Activated naive CD4-positive, alpha-beta T cell treated with anti-CD3 and anti-CD28 coated beads, Interleukin-2, amount 50 U/mL, for 16 hours (primary cell): ENCODE measurements around the gene NDUFAF3.

Experiments
- DNase-seq: peaks from one replicate; pipeline ENCODE4 v3.0.0-alpha.2; 2020

NDUFAF3 gene

DNA sequence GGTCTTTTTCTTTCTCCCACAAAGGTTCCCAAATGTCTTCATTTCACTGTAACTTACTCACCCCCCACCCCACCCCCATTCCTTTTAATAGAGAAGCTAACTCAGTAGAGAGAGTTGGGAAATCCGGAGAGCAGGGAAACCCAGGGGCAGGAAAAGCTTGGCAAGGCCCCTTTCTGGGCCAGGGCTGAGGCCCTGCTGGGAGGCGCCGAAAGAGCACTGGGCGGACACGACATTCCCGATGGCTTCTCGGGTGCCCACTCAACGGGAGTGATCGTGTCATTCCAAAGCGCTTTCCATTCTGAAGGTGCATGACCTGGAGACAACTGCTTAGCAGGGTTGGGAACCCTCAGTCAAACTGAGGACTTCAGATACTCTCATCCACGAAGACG, 2.0 kb upstream of the NDUFAF3 start:
- no peak for DNase-seq

DNA sequence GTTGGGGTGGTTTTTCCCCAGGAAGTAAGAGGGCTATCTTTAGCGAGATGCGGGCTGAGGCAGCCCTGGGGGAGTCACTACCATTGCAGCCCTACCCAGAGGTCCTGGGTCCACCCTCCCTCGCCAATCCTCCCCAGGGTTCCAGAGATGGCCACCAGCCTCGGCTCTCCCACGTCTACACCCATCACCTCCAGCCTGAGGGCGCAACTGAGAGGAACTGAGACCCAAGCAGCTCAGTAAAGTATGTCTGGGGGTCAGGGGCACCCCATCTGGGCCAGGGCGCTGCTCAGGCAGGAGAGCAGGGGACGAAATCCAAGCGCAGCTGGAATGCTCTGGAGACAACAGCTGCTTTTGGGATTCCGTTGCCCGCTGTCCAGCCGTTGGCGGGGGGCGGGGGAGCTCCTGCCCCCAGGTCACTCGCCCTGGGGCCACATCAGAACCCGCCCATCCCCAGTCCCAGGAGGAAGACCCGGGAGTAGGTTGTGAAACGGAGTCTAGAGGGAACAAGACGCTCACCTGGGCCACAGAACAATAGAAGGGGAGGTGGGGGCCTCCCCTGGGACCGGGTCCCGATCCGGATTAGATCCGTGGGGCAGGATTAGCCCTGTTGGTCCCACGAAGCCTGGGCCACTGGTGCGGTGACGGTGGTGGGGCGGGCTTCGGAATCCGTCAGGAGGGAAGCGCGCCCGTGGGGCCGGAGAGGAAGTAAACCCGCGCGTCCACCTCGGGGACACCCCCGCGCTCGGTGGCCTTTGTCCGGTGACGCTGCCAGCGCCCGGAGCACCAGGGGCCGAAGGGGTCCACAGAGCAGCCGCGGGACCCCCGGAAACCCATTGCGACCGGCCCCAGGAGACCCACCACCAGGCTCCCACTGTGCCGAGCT, 1.4 kb upstream of the NDUFAF3 start:
- DNase-seq = no peak

GRCh38 chr3:49021213-49021812, 608 bp upstream of the NDUFAF3 start:
- DNase-seq = peak; percentile 99

DNA sequence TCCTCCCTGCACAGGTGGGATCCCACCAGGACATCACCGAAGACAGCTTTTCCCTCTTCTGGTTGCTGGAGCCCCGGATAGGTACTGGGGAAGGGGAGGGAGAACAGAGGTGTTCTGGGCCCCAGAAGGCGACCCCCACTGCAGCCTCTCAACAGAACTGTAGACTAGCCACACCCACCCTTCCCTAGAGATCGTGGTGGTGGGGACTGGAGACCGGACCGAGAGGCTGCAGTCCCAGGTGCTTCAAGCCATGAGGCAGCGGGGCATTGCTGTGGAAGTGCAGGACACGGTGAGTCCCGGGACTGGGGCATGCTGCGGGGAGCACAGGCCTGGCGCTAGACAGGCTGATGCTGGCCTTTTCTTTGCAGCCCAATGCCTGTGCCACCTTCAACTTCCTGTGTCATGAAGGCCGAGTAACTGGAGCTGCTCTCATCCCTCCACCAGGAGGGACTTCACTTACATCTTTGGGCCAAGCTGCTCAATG, 809 bp downstream of the NDUFAF3 start:
- no peak for DNase-seq

- DNase-seq = no peak
Observed at GRCh38 chr3:49023775-49024174, 1.9 kb downstream of the NDUFAF3 start.

- no peak for DNase-seq
Observed at GRCh38 chr3:49024449-49024848, 2.5 kb downstream of the NDUFAF3 start.

- no peak for DNase-seq
Observed at GRCh38 chr3:49025005-49025792, 3.3 kb downstream of the NDUFAF3 start.

- DNase-seq = no peak
Observed at GRCh38 chr3:49025793-49026520, 4.0 kb downstream of the NDUFAF3 start.

DNA sequence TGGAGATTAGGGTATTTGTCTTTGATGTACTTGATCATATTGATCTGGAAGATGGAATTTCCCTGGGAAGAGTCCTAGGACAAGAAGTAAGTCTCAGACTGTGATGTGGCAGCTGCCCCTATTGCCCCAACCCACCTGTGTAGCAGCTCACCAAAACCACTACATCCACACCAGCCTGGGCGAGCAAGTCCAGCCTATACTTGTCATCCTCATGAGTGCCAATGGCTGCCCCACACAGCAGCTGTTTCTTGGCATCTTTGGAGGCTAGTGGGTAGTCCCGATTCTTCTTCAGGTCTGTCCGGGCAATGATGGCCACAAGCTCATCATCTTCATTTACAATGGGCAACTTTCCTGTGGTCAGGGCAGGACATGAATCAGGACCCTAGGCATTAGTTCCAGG, 4.6 kb downstream of the NDUFAF3 start:
- no peak for DNase-seq

GRCh38 chr3:49027634-49028033, 5.7 kb downstream of the NDUFAF3 start:
- no peak for DNase-seq

DNA sequence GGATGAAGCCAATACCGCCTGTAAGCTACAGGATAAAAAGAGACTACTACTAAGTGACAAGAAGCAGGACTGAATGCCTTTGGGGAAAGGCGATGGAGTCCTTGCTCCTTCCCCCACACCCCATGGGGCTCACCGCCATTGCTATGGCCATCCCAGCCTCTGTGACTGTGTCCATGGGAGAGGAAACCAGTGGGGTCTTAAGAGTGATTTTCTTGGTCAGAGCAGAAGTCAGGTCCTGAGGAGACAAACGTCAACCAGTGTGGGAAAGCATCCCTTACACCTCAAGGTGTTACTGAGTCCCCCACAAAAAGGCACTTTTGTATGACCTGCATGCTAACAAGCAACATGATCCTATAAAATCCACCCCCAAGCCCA, 6.4 kb downstream of the NDUFAF3 start:
- DNase-seq = no peak

DNA sequence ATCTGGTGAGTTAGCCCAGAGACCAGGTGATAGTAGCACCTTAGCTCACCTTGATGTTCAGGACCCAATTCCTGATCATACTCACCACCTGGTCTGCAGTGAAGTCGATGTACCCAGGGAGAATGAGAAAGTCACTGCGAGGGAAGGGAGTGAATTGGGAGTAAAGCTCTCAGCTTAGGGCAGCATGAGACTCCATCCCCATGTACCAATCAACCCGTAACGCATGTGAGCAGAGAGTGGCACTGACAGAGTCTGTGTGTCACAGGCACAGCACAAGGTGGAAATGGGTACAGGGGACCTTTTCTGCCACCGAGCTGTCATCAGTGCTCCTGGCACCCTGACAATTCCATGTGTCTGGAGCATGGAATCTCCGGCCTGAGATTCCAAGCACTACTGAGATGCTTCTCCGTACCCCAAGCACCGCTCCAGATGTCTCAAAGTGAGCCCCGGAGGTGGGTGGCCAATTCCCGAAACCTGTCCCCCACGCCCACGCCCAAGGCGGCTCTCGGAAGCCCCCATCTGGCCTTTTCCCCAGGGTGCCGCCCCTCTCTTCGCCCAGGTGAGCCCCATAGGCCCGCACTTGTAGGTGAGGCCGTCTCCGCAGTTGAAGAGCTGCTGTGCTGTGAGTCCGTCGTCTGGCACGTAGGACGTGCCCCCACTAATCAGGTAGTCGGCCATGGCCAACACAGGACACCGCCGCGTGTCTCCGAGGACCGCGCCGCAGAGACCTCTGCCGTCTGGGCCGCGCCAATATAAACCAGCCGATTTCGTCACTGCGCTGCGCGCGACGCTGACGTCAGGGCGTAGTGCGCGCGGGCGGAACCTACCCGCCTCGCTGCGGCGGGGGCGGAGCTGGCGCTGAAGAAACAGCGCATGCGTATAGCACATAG, 7.0 kb downstream of the NDUFAF3 start, which contains the start of gene IMPDH2:
Gene IMPDH2 (minus strand): TSS at position 726 of the 890 bp plus-strand sequence. CDS start 48 bp downstream, at position 678.
- peak; percentile 94 for DNase-seq

DNA sequence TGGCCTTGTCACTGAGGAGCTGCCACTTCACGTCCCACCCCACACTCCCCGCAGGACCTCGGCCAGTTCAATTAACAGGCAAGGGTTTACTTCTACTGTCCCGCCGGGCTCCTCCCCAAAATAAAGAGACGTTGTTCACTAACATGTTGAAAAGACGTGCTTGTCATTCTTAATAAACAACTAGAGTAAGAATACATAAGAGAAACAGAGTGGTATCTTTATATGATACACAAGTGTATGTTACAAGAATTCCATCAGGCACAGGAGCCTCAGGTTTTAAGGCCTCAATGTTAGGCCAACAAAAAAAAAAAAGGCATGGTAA, 7.6 kb downstream of the NDUFAF3 start:
- DNase-seq = no peak

DNA sequence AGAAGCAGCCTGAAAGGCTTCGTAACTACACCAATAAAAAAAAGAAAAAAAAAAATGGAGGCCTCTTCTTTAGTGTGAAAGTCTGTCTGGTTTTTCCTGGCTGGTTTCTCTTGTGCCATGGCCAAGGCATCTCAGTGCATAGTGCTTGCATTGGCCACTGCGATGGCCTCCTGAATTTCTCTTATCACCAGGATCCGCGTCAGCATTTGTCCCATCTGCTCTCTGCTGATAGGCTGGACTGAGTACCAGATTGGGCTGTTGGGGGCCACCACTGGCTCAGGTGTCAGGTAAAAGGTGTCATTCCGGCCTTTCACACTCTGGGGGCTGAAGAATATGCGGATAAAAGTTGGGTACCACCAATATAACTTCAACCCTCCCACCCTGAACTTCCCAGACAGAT, 8.4 kb downstream of the NDUFAF3 start:
- no peak for DNase-seq

DNA sequence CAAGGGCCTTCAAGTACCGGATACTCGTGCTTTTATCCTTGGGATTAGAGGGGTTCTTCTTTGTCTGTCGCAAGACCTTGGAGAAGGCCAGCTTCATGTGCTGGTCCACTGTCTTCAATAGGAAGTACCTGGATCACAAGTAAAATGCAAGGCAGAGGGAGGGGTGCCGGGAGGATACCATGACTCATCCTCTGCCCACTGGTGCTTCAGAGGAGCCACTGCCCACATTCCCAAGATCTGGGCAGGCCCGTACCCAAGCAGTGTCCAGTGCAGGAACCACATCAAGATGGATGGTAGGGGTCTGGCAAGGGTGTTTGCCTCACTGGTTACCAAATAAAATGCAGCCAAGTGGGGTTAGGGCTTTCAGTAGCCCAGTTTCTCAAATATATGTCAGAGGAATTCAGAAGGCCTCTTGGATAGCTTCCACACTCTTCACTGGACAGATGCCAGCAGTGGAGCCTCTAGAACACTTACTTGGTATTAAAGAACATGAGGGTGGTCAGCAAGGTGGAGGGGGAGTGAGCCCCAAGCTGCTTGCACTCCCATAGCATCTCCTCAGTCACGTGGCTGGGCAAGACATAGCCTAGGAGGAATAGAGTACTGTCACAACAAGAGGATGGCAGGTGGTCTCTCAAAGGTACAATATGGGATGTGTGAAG, 10.9 kb downstream of the NDUFAF3 start:
- DNase-seq = no peak

DNA sequence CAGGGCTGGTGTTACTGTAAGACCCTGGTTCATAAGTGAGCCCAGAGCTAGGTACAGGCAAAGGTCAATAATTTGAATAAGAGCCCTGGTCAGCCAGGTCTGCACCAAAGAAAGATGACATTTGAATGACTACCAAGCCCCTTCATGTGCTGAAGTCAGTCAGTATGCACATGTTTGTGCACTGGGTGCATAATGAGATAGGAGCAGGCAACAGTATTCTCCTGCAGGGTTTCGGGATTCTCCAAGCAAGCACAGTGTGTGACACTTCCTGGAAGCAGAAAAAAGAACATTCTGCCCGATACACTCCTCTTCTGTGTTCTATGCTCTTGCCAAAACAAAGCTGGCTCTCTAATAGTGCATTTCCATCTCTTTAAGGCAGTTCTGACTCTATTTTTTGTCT, 12.7 kb downstream of the NDUFAF3 start:
- no peak for DNase-seq

- DNase-seq = no peak
Observed at GRCh38 chr3:49035281-49035680, 13.4 kb downstream of the NDUFAF3 start.

GRCh38 chr3:49053543-49053942, 31.6 kb downstream of the NDUFAF3 start:
- DNase-seq = no peak

- DNase-seq = no peak
Observed at GRCh38 chr3:49054344-49054862, 32.5 kb downstream of the NDUFAF3 start.

DNA sequence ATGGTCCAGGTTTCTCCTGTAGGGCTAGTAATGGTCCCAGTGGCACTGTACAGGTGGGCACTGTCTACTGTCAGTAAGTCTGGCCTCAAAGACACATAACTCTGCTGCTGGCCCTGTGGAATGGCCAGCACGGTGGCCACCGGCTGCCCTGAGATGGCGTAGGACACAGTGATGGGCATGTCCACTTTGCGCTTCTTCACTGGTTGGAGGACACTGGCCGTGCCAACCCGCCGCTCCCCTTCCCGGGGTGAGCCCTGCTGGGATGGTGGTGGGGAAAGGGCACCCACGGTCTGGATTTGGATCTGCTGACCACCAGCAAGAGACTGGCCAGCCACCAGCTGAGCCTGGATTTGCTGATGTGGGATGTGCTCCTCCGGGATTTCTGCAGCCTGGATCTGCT, 35.3 kb downstream of the NDUFAF3 start:
- DNase-seq = no peak

- DNase-seq = no peak
Observed at GRCh38 chr3:49058011-49058410, 36.1 kb downstream of the NDUFAF3 start.
